ENCODE data around the gene EXOC1L.
A peak's percentile ranks its signal among the peaks of the same experiment; 100 is the strongest.

Gene EXOC1L

GRCh38 chr4:55880652-55881280 lies 61.2 kb downstream of the EXOC1L start:
- Histone ChIP-seq H3K9me3 (ENCODE audit: control insufficient read depth, insufficient read depth, low read depth, low read length) (no peaks in the 10 kb centered on the region), H3K27me3 (ENCODE audit: control insufficient read depth, insufficient read depth, low read length) (no peaks in the 10 kb centered on the region), H3K36me3 (ENCODE audit: control insufficient read depth, insufficient read depth, low read length) (peaks cover 30% of the 10 kb centered on the region), H3K4me1 (ENCODE audit: control insufficient read depth, insufficient read depth, low read length) (no peaks in the 10 kb centered on the region), H3K4me3 (ENCODE audit: low read depth, low read length) (no peak overlapping the region), H3K27ac (ENCODE audit: low read depth, low read length) (no peak overlapping the region), H3K9ac (ENCODE audit: low read length) (no peak overlapping the region)

- no peak overlapping the region for H3K4me3 ChIP-seq (ENCODE audit: low read depth, low read length)
- no peaks in the 10 kb centered on the region for H3K4me1 ChIP-seq (ENCODE audit: control insufficient read depth, insufficient read depth, low read length)
- peaks cover 18% of the 10 kb centered on the region for H3K36me3 ChIP-seq (ENCODE audit: control insufficient read depth, insufficient read depth, low read length)
- no peaks in the 10 kb centered on the region for H3K27me3 ChIP-seq (ENCODE audit: control insufficient read depth, insufficient read depth, low read length)
- H3K9ac ChIP-seq (ENCODE audit: low read length), result no peak overlapping the region
- peak overlapping the region; percentile 28; the same call in 1 of the 2 replicates for H3K27ac ChIP-seq (ENCODE audit: low read depth, low read length)
- H3K9me3 ChIP-seq (ENCODE audit: control insufficient read depth, insufficient read depth, low read depth, low read length), result no peaks in the 10 kb centered on the region
Measured at GRCh38 chr4:55884093-55884850, 64.7 kb downstream of the EXOC1L start.

GRCh38 chr4:55884851-55885219 lies 65.2 kb downstream of the EXOC1L start:
- peak overlapping the region; percentile 28; the same call in 1 of the 2 replicates for H3K27ac ChIP-seq (ENCODE audit: low read depth, low read length)
- no peaks in the 10 kb centered on the region for H3K9me3 ChIP-seq (ENCODE audit: control insufficient read depth, insufficient read depth, low read depth, low read length)
- no peaks in the 10 kb centered on the region for H3K27me3 ChIP-seq (ENCODE audit: control insufficient read depth, insufficient read depth, low read length)
- peaks cover 20% of the 10 kb centered on the region for H3K36me3 ChIP-seq (ENCODE audit: control insufficient read depth, insufficient read depth, low read length)
- no peak overlapping the region for H3K4me3 ChIP-seq (ENCODE audit: low read depth, low read length)
- no peaks in the 10 kb centered on the region for H3K4me1 ChIP-seq (ENCODE audit: control insufficient read depth, insufficient read depth, low read length)
- no peak overlapping the region for H3K9ac ChIP-seq (ENCODE audit: low read length)
